ENCODE results near the gene ARF6. TPM values are rescaled to one million over a fixed set of nuclear protein-coding genes. Genes with fewer than 3 reads are reported as not detected.

The ARF6 gene
- 84.6 to 96.5 TPM (median 93.0 TPM) in 5 replicates for total RNA-seq (2022; extraction: Qiagen RNA extraction)

DNA sequence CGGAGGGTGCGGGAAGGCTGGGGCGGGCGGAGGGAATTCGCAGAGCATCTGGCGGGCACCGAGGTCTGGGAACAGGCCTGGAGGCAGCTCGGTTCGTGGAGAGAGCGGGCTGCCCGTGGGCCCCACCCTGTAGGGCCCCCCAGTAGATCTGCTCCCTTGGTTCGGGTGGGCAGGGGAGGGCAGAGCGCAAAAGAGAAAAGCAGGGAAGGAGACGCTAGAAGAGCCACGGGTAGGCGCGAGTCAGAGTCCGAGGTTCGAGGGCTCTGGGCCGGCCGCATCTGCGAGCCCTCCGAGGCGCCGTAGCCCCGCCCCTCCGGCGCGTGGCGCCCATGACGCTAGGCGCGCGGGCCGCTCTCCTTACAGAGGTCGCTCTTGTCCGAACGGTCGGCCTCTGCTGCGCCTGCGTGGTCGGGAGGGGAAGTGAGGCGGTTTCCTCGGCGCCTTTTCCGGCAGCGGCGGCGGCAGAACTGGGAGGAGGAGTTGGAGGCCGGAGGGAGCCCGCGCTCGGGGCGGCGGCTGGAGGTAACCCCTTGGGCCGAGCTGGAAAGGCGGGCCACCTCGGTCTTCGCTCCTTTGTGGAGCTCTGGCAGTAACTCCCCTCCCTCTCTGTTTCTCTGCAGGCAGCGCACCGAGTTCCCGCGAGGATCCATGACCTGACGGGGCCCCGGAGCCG is at the start of gene ARF6:
ARF6 (plus strand) TSS at position 447 of the 673 bp plus-strand sequence. CDS start 655 bp downstream, outside the sequence.

GRCh38 chr14:49852301-49853157 is 40.4 kb upstream of the ARF6 start, which contains the start of gene NEMF:
TSS of gene NEMF (minus strand) at chr14:49852788. CDS start at chr14:49852753, 35 bp downstream.

Other genes with a start within 250 kb of the ARF6 start
- gene POLE2, start 204.9 kb upstream of the ARF6 start, total RNA-seq (2022; extraction: Qiagen RNA extraction), result 10.4 to 14.2 TPM (median 12.4 TPM) in 5 replicates
- gene KLHDC1, start 200.0 kb upstream of the ARF6 start, total RNA-seq (2022; extraction: Qiagen RNA extraction), result 0.09 to 0.54 TPM (median 0.25 TPM) in 5 replicates
- gene KLHDC2, start 124.9 kb upstream of the ARF6 start, total RNA-seq (2022; extraction: Qiagen RNA extraction), result 31.4 to 34.2 TPM (median 33.0 TPM) in 5 replicates
- gene NEMF, start 40.3 kb upstream of the ARF6 start, total RNA-seq (2022; extraction: Qiagen RNA extraction), result 24.1 to 38.0 TPM (median 29.8 TPM) in 5 replicates
- gene VCPKMT, start 223.5 kb downstream of the ARF6 start, total RNA-seq (2022; extraction: Qiagen RNA extraction), result 7.7 to 9.2 TPM (median 8.5 TPM) in 5 replicates

Data from A549 treated with AZD2906 at 1 μM for 4 hours (cell line).